K562 (cell line): ENCODE measurements around the gene NACA2. TPM values are rescaled to one million over a fixed set of nuclear protein-coding genes. Genes with fewer than 3 reads are reported as not detected.

Source experiments
- ATAC-seq: fragments of 200-7000 bp; cut with Tn5 transposase; 3 replicates; pipeline ENCODE4 v1.9.1; 2020; ENCODE audit warnings: moderate library complexity
- BruUV-seq: library from RNA; stranded (reverse); fragments of 400-500 nt; replicated peaks from 2 replicates; lab custom pipeline; 2021; lab: Mats Ljungman, UMichigan
- CTCF ChIA-PET: fragments of 300-600 bp; formaldehyde crosslinking; extraction: SDS; loops from one replicate; lab custom pipeline; 2021; ENCODE audit warnings: low intra/inter-chr PET ratio; lab: Yijun Ruan, JAX
- POLR2A ChIA-PET: fragments of 300-600, 350-650 bp; sonication (Branson Sonifier 250); formaldehyde crosslinking; extraction: SDS; loops from one replicate; lab custom pipeline; 2021; ENCODE audit warnings: antibody characterized with exemption, inconsistent platforms; lab: Yijun Ruan, JAX
- DNase-seq, 4 experiments: peaks; one replicate each; pipeline versions ENCODE4 v3.0.0 to v3.0.0-alpha.2; 2011 to 2018; ENCODE audit warnings: low spot score in 3 of 4, mixed read lengths in 3 of 4; ENCODE audit errors: extremely low read depth in 1 of 4
- FAIRE-seq: peaks from 2 replicates; lab custom pipeline; 2011; peaks lifted over from hg19 to GRCh38; lab: Jason Lieb, UNC
- H2AFZ ChIP-seq: 2 replicates; pipeline ENCODE4 v1.6.0; 2011; ENCODE audit warnings: low read depth, low read length, control low read depth, inconsistent platforms
- H3K27ac ChIP-seq: fragments of 200-600 bp; 3 replicates; pipeline ENCODE4 v1.8.0; 2011; ENCODE audit warnings: low read depth, mild to moderate bottlenecking, control low read depth, inconsistent platforms, low read length, moderate library complexity, mixed read lengths; ENCODE audit errors: extremely low read depth
- H3K27me3 ChIP-seq, 2 experiments: fragments of 300-600 bp in 1 of 2; 2 replicates in 1 of 2; 3 replicates in 1 of 2; pipeline versions ENCODE4 v1.6.0 to v1.8.0; 2011; ENCODE audit warnings: inconsistent platforms in 2 of 2, low read length in 2 of 2, mild to moderate bottlenecking in 1 of 2, mixed read lengths in 1 of 2, moderate library complexity in 1 of 2; ENCODE audit not compliant: control insufficient read depth in 2 of 2, insufficient read depth in 2 of 2
- H3K36me3 ChIP-seq: fragments of 300-600 bp; 3 replicates; pipeline ENCODE4 v1.8.0; 2011; ENCODE audit warnings: mild to moderate bottlenecking, low read length, inconsistent platforms; ENCODE audit not compliant: control insufficient read depth, insufficient read depth
- H3K4me1 ChIP-seq, 2 experiments: fragments of 200-600 bp in 1 of 2; replicated peaks in 1 of 2; 2 replicates in 1 of 2; 3 replicates in 1 of 2; pipeline versions ENCODE4 v1.5.1 to v1.8.0; 2011; ENCODE audit warnings: inconsistent platforms in 2 of 2, low read length in 2 of 2, mild to moderate bottlenecking in 1 of 2, mixed read lengths in 1 of 2, moderate library complexity in 1 of 2; ENCODE audit not compliant: control insufficient read depth in 2 of 2, insufficient read depth in 2 of 2
- H3K4me2 ChIP-seq: 2 replicates; pipeline ENCODE4 v1.6.1; 2011; ENCODE audit warnings: low read length, control low read depth, inconsistent platforms, mixed read lengths; ENCODE audit not compliant: insufficient read depth
- H3K4me3 ChIP-seq: fragments of 200-600 bp; sonication (generic), shearing (Covaris generic); 2 replicates; pipeline ENCODE4 v1.5.1; 2016; ENCODE audit warnings: control low read depth, inconsistent platforms
- H3K79me2 ChIP-seq: fragments of 200-600 bp; 3 replicates; pipeline ENCODE4 v1.8.0; 2011; ENCODE audit warnings: low read length, inconsistent platforms; ENCODE audit not compliant: control insufficient read depth, insufficient read depth
- H3K9ac ChIP-seq, 2 experiments: 2 replicates each; pipeline versions ENCODE4 v1.6.0 to v1.6.1; 2011; ENCODE audit warnings: low read depth in 2 of 2, low read length in 2 of 2, control low read depth in 1 of 2, inconsistent platforms in 1 of 2, mild to moderate bottlenecking in 1 of 2, mixed read lengths in 1 of 2; ENCODE audit not compliant: insufficient read depth in 1 of 2
- H3K9me1 ChIP-seq: one replicate; pipeline ENCODE4 v1.6.0; 2011; ENCODE audit warnings: inconsistent platforms, mild to moderate bottlenecking, low read length, moderate library complexity; ENCODE audit not compliant: control insufficient read depth, insufficient read depth
- H3K9me3 ChIP-seq: replicated peaks from 2 replicates; pipeline ENCODE4 v1.5.1; 2011; ENCODE audit warnings: low read depth, low read length, inconsistent platforms; ENCODE audit not compliant: control insufficient read depth, insufficient read depth
- H4K20me1 ChIP-seq: replicated peaks from 2 replicates; pipeline ENCODE4 v1.6.1; 2011; ENCODE audit warnings: low read length, inconsistent platforms, mixed read lengths; ENCODE audit not compliant: control insufficient read depth, insufficient read depth
- MCM5 ChIP-seq: fragments of 450-650 bp; IDR thresholded peaks from 2 replicates; pipeline ENCODE4 v1.6.1; 2016; ENCODE audit warnings: low read depth
- WGBS: fragments of 100-300 bp; shearing (Covaris generic); methylation state at CpG from one replicate; pipeline ENCODE4 v1.1.6; 2016; ENCODE audit warnings: low coverage, mixed read lengths; ENCODE audit not compliant: insufficient coverage; ENCODE audit errors: missing lambda C conversion rate; 5-methylcytosine and 5-hydroxymethylcytosine counted together
- in situ Hi-C: fragments of 300-500 bp; cut with MboI; formaldehyde crosslinking; loops from 4 replicates; pipeline ENCODE4 v1.15.0; 2018; ENCODE audit warnings: inconsistent platforms, mixed read lengths
- intact Hi-C: fragments of 100-400 bp; cut with micrococcal nuclease; formaldehyde crosslinking; loops from 2 replicates; pipeline ENCODE4 v1.14.2; 2022
- polyA plus RNA-seq, 8 experiments: library from polyadenylated mRNA; depleted of rRNA in 4 of 8; stranded (reverse) in 5 of 8; unstranded in 3 of 8; fragments of >200 nt; fragmentation: Nextera tagmentation in 2 of 8; fragmentation: Illumina TruSeq in 1 of 8; extraction: Ambion mirVana in 2 of 8; extraction: Trizol in 1 of 8; gene quantifications; 2 replicates each; pipeline versions ENCODE4 v1.2.1 to v1.2.3, GENCODE V29; 2011 to 2014; ENCODE audit warnings: inconsistent platforms in 1 of 8, missing spikeins in 1 of 8
- total RNA-seq, 7 experiments: library from RNA; depleted of rRNA in 6 of 7; stranded (reverse); fragments of >200 nt in 6 of 7; fragmentation: Illumina TruSeq in 2 of 7; extraction: Trizol in 2 of 7; gene quantifications; 2 replicates each; pipeline versions ENCODE4 v1.2.1 to v1.2.3, GENCODE V29; 2011 to 2021; ENCODE audit warnings: low replicate concordance in 1 of 7
- TF ChIP-seq, protein P1 (sequence below), 3 experiments: fragments of 200-800 bp in 1 of 3; fragments of 250-450 bp in 1 of 3; fragments of 450-650 bp in 1 of 3; sonication (Bioruptor Pico) in 1 of 3; sonication (Bioruptor generic) in 1 of 3; formaldehyde crosslinking in 1 of 3; IDR thresholded peaks; 2 replicates each; pipeline versions ENCODE4 v1.6.1 to v1.8.0; 2016 to 2022; ENCODE audit warnings: mild to moderate bottlenecking in 2 of 3, missing genetic modification characterization in 2 of 3, missing compliant biosample characterization in 1 of 3, moderate library complexity in 1 of 3

NACA2 gene
- total and polyA plus RNA-seq, 9 of the 15 experiments (the other 6 are each of a cell fraction or from before 2014, with no cell fraction given): 0.13 to 0.29 (median 0.23) TPM; not detected in 4

- no peak overlapping the region for H3K4me2 ChIP-seq
- no peak for FAIRE-seq
- POLR2A ChIA-PET: interaction anchor here (1.1 kb wide), 1 partner anchor 16 kb away, joined by 4 read pairs; no protein-coding TSS in a partner anchor
- CTCF ChIA-PET: no interaction called here
- H3K9me3 ChIP-seq: no peaks in the 10 kb centered on the region; the same call in 1 of the 2 replicates
- H3K9me1 ChIP-seq: no peaks in the 10 kb centered on the region
- no peak overlapping the region for H3K9ac ChIP-seq
- no TSS peak for BruUV-seq
- no peaks in the 10 kb centered on the region for H3K79me2 ChIP-seq
- DNase-seq: no peak
- no peak for ATAC-seq
- no peaks in the 10 kb centered on the region; a peak in 2 of 5 replicates for H3K4me1 ChIP-seq
- in situ Hi-C loops: no loop called here
- H3K4me3 ChIP-seq: no peak overlapping the region
- H4K20me1 ChIP-seq: no peaks in the 10 kb centered on the region
- TF ChIP-seq MCM5: no peak
- TF ChIP-seq, protein P1, sequence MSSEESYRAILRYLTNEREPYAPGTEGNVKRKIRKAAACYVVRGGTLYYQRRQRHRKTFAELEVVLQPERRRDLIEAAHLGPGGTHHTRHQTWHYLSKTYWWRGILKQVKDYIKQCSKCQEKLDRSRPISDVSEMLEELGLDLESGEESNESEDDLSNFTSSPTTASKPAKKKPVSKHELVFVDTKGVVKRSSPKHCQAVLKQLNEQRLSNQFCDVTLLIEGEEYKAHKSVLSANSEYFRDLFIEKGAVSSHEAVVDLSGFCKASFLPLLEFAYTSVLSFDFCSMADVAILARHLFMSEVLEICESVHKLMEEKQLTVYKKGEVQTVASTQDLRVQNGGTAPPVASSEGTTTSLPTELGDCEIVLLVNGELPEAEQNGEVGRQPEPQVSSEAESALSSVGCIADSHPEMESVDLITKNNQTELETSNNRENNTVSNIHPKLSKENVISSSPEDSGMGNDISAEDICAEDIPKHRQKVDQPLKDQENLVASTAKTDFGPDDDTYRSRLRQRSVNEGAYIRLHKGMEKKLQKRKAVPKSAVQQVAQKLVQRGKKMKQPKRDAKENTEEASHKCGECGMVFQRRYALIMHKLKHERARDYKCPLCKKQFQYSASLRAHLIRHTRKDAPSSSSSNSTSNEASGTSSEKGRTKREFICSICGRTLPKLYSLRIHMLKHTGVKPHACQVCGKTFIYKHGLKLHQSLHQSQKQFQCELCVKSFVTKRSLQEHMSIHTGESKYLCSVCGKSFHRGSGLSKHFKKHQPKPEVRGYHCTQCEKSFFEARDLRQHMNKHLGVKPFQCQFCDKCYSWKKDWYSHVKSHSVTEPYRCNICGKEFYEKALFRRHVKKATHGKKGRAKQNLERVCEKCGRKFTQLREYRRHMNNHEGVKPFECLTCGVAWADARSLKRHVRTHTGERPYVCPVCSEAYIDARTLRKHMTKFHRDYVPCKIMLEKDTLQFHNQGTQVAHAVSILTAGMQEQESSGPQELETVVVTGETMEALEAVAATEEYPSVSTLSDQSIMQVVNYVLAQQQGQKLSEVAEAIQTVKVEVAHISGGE (CRISPR knock-in tag; IDR thresholded peaks at IDR 0.05): peak in 1 of 3 experiments; percentile 76; a peak in 2 of 6 replicates
- no peak overlapping the region for H3K27ac ChIP-seq
- H3K27me3 ChIP-seq: no peaks in the 10 kb centered on the region
- H3K36me3 ChIP-seq: no peaks in the 10 kb centered on the region
- WGBS: 0% methylated on average over 1 of the region's 1 CpG
- H2AFZ ChIP-seq: no peak overlapping the region
- intact Hi-C loops: no loop called here
Measured at GRCh38 chr17:61616783-61617182, 25.8 kb upstream of the NACA2 start.
